ENCODE data around the gene POU4F3.
"Not testable (repeated sequence)": the region's sequence is repeated elsewhere in the genome, so short reads cannot be mapped to it uniquely, and the experiment has no call there.

POU4F3 gene

GRCh38 chr5:146338774-146339714, at the start of gene POU4F3:
Gene POU4F3 (plus strand): TSS chr5:146338839. CDS start chr5:146339113, 274 bp downstream.
- DNase-seq = peak in 2 of 3 experiments; percentile 53 to 61

GRCh38 chr5:146290318-146290717, 48.3 kb upstream of the POU4F3 start:
- no peak for DNase-seq

- DNase-seq = peak; percentile 18 to 71 (median 41)
Measured at GRCh38 chr5:146291421-146292074, 47.1 kb upstream of the POU4F3 start.

- no peak for DNase-seq
Measured at GRCh38 chr5:146296245-146296644, 42.4 kb upstream of the POU4F3 start.

GRCh38 chr5:146298920-146299319, 39.7 kb upstream of the POU4F3 start:
- not testable (repeated sequence) for DNase-seq

GRCh38 chr5:146301626-146302025, 37.0 kb upstream of the POU4F3 start:
- DNase-seq = no peak

- DNase-seq = no peak
Measured at GRCh38 chr5:146302406-146302805, 36.2 kb upstream of the POU4F3 start.

GRCh38 chr5:146306838-146307237, 31.8 kb upstream of the POU4F3 start:
- peak in 1 of 3 experiments; percentile 26 for DNase-seq

GRCh38 chr5:146307796-146308195, 30.8 kb upstream of the POU4F3 start:
- no peak for DNase-seq

- DNase-seq = no peak
Measured at GRCh38 chr5:146310540-146310939, 28.1 kb upstream of the POU4F3 start.

GRCh38 chr5:146311278-146311677, 27.4 kb upstream of the POU4F3 start:
- no peak for DNase-seq

GRCh38 chr5:146313027-146313426, 25.6 kb upstream of the POU4F3 start:
- DNase-seq = no peak

GRCh38 chr5:146321571-146321970, 17.1 kb upstream of the POU4F3 start:
- no peak for DNase-seq

- no peak for DNase-seq
Measured at GRCh38 chr5:146327257-146327870, 11.3 kb upstream of the POU4F3 start.

- DNase-seq = no peak
Measured at GRCh38 chr5:146327989-146328388, 10.7 kb upstream of the POU4F3 start.

GRCh38 chr5:146329697-146330096, 8.9 kb upstream of the POU4F3 start:
- no peak for DNase-seq

- no peak for DNase-seq
Measured at GRCh38 chr5:146331423-146331822, 7.2 kb upstream of the POU4F3 start.

GRCh38 chr5:146334074-146334533, 4.5 kb upstream of the POU4F3 start:
- no peak for DNase-seq

GRCh38 chr5:146336197-146336596, 2.4 kb upstream of the POU4F3 start:
- DNase-seq = no peak

GRCh38 chr5:146337264-146337904, 1.3 kb upstream of the POU4F3 start:
- DNase-seq = no peak

GRCh38 chr5:146337928-146338327, 711 bp upstream of the POU4F3 start:
- no peak for DNase-seq

GRCh38 chr5:146339715-146340259, 1.1 kb downstream of the POU4F3 start:
- peak in 2 of 3 experiments; percentile 29 to 54 for DNase-seq
